Stimulated activated CD8-positive, alpha-beta memory T cell treated with anti-CD3 and anti-CD28 coated beads, Interleukin-4, amount 100 ng/mL, for 1 hour (primary cell): ENCODE data around the gene GPR160.
"Not testable (repeated sequence)": the region's sequence is repeated elsewhere in the genome, so short reads cannot be mapped to it uniquely, and the experiment has no call there.

Source experiments
- DNase-seq, 2 donors: peaks; one replicate each; pipeline ENCODE4 v3.0.0-alpha.2; 2020; ENCODE audit warnings: low read depth in 2 of 2, low spot score in 1 of 2

GPR160 gene

GRCh38 chr3:170037463-170038433 lies at the start of gene GPR160:
Gene GPR160, plus strand, starts transcription at chr3:170037995. Its CDS starts 45,978 bp downstream, at chr3:170083973.
- peak; percentile 36 to 62 for DNase-seq

DNA sequence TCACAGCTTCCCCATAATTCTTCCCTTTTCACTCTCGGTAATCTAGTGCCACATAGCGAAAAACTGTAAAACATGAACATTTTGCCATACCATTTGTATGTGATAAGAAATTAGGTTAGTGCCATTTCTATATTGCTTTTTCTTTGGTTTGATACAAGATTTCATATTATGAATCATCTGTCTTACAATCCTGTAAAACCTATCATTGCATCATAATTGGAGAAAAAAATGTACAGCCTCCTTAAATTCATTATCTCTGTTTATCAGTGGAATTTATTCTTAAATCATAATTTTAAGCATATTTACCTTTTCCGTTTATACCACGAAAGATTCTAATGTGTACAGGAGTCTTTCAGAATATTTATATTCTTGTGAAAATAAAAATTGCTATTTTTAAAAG lies 47.4 kb upstream of the GPR160 start:
- no peak for DNase-seq

GRCh38 chr3:169992156-169992555 lies 45.6 kb upstream of the GPR160 start:
- no peak for DNase-seq

DNA sequence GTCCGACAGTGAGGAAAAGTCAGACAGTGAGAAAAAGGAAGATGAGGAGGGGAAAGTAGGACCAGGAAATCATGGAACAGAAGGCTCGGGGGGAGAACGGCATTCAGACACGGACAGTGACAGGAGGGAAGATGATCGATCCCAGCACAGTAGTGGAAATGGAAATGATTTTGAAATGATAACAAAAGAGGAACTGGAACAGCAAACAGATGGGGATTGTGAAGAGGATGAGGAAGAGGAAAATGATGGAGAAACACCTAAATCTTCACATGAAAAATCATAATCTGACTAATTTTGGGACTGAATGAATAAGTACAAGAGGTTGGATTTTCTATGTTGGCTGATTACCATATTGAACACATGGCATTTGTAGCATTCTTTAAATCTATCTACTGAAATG lies 45.0 kb upstream of the GPR160 start:
- no peak for DNase-seq

DNA sequence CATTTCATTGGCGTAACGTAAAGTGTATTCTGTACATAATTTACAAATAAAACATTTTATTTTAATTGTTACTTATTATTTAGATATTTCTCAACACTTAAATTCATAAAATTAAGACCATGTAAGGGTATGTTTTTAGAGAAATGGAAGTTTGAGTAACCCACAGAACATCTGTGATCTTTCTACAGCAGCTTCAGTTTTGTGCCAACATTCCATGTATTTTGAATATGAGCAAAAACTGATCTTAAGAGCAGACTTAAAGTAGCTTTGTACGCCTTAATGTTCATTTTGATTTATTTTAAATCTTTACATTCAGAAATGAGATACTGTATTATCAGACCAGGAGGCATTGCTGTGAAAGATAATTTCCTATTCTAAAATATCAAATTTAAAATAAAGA lies 44.0 kb upstream of the GPR160 start:
- no peak for DNase-seq

GRCh38 chr3:169996063-169996462 lies 41.7 kb upstream of the GPR160 start:
- DNase-seq: no peak

- no peak for DNase-seq
These were observed 39.1 kb upstream of the GPR160 start for GRCh38 chr3:169998668-169999131.

GRCh38 chr3:169999433-169999832 lies 38.4 kb upstream of the GPR160 start:
- DNase-seq: no peak

DNA sequence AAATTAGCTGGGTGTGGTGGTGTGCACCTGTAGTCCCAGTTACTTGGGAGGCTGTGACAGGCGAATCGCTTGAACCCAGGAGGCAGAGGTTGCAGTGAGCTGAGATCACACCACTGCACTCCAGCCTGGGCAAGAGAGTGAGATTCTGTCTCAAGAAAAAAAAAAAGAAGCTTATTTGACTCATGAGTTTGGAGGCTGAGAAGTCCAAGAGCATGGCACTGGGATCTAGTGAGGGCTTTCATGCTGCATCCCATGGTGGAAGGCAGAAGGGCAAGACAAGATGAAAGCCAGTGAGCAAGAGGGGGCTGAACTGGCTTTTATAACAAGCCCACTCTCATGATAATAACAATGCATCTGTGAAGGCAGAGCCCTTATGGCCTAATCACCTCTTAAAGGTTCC lies 37.7 kb upstream of the GPR160 start:
- DNase-seq: no peak

DNA sequence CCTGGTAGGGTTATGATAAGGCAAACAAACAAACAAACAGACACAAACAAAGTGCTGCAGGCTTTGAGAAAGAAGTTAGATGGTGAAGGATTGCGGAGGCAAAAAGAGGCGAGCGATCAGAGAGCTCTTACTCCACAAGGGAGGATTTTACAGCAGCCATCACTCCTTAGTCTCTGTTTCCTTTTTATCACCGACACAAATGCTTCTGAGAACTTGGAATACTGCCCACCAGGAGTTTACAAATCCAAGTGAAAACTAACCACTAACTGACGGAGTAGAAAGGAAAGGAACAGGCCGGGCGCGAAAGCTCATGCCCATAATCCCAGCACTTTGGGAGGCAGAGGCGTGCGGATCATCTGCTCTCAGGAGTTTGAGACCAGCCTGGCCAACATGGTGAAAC lies 35.6 kb upstream of the GPR160 start:
- DNase-seq: no peak

DNA sequence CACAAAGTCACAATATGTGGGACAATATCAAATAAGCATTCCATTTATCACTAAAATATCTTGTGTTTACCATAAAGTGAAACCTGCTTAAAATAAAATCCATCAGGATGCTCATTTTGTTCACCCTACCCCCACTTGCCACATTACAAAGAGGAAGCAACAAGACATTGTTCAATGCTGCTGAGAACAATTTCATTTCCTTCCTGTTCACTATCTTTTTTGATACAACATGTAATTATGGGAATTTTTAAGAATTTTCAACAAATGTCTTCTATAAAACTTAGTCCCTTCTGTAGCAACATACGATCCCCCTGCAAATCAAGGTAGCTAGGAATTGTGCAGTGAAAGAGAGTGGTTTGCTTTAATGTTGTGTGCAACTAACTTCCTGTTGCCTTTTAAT lies 34.9 kb upstream of the GPR160 start:
- DNase-seq: no peak

- DNase-seq: no peak
These were observed 33.9 kb upstream of the GPR160 start for GRCh38 chr3:170003881-170004356.

DNA sequence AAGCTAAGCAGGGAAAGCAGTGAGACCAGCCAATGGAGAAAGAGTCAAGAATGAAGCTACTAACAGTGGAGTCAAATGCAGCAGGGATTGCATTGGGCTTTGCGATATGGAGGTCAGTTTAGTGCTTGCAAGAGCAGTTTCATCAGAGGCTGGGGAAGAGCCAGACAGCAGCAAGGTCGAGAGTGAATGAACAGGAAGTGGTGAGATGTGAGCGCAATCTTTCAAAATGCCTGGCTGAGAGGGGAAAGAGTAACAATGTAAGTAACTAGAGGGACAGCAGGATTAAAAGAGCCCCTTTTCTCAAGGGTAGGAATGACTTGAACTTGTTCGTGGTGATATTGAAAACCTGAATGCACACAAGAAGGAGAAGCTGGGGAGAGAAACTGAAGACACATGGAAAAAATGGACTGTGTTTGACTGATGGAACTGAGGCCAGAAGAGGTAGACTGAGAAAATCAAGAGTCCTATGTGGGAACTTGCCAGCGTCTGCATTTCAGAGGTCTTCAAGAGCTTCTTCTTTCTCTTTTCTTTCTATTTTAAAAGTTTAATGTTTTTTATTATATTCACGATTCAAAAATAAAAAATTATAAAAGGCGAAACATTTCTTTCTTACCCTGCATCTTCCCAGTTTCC lies 30.6 kb upstream of the GPR160 start:
- DNase-seq: no peak

- no peak for DNase-seq
These were observed 27.3 kb upstream of the GPR160 start for GRCh38 chr3:170010498-170010897.

GRCh38 chr3:170012683-170013400 lies 25.0 kb upstream of the GPR160 start:
- no peak for DNase-seq

DNA sequence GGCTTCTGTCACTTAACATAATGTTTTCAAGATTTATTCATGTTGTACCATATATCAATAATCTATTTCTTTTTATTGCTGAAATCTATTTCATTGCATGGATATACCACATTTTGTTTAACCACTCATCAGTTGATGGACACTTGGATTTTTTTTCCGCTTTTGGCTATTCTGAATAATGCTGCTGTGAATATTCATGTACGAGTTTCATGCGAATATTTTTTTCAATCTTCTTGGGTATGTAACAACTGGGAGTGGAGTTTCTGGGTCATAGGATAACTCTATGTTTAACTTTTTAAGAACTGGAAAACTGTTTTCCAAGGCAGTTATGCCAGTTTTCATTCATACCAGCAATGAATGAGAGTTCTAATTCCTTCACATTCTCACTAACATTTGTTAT lies 21.7 kb upstream of the GPR160 start:
- no peak for DNase-seq

GRCh38 chr3:170019306-170019705 lies 18.5 kb upstream of the GPR160 start:
- not testable (repeated sequence) for DNase-seq

DNA sequence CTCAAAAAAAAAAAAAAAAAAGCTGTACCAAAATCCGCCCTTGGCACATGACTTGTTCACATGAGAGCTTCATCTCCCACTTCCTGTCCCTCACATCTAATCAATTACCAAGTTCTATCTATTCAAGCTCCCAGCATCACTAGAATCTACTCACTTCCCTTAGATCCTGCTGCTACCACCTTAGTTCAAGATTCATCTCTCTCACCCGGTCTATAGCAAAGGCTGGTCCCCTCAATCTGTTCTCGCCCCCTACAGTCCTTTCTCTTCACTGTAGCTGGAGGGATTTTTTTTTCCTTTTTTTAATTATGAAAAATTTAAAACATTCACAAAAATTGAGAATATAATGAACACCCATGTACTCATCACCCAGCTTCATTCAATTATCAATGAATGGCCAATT lies 16.7 kb upstream of the GPR160 start:
- DNase-seq: no peak

GRCh38 chr3:170022336-170022735 lies 15.5 kb upstream of the GPR160 start:
- DNase-seq: no peak

DNA sequence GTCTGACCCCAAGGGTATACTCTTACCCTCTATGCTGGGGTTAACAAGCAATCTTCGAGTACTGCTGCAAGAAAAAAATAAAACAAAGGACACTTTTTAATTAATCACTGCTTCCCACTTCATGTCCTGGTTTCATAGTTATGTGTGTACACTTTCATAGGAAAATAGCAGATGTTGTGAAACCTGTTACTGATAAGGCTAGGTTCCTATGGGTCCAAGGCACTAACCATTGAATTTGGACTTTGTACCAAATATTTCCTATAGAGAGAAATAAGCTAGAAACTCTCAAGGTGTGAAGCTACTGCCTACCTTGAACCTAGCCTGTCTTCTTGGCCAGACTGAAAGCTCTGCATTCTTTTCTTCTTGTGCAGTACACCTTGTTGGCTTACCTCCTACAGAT lies 14.6 kb upstream of the GPR160 start:
- DNase-seq: no peak

DNA sequence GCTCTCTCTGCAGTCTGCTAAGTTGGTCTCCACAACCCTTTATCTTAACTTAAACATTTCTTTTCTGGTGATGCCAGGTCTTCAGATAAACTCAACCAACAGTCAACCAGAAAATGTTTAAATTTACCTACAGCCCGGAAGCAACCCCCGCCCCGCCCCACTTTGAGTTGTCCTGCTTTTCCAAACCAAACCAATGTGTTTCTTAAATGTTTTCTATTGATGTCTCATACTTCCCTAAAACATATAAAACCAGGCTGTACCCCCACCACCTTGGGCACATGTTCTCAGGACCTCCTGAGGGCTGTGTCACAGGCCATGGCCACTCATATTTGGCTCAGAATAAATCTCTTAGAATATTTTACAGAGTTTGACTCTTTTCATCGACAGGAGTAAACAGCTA lies 13.2 kb upstream of the GPR160 start:
- DNase-seq: no peak
